C4-2B (cell line): Measurements from ENCODE around the gene ZSCAN10.
A peak's percentile ranks its signal among the peaks of the same experiment; 100 is the strongest.

Source experiments
- ZFX ChIP-seq: fragments of 450-650 bp; IDR thresholded peaks from 2 replicates; pipeline ENCODE4 v1.6.1; 2017
- TF ChIP-seq, protein P1 (sequence below): fragments of 450-650 bp; conservative IDR thresholded peaks from 2 replicates; pipeline ENCODE4 v1.5.1; 2017; ENCODE audit warnings: mild to moderate bottlenecking

DNA sequence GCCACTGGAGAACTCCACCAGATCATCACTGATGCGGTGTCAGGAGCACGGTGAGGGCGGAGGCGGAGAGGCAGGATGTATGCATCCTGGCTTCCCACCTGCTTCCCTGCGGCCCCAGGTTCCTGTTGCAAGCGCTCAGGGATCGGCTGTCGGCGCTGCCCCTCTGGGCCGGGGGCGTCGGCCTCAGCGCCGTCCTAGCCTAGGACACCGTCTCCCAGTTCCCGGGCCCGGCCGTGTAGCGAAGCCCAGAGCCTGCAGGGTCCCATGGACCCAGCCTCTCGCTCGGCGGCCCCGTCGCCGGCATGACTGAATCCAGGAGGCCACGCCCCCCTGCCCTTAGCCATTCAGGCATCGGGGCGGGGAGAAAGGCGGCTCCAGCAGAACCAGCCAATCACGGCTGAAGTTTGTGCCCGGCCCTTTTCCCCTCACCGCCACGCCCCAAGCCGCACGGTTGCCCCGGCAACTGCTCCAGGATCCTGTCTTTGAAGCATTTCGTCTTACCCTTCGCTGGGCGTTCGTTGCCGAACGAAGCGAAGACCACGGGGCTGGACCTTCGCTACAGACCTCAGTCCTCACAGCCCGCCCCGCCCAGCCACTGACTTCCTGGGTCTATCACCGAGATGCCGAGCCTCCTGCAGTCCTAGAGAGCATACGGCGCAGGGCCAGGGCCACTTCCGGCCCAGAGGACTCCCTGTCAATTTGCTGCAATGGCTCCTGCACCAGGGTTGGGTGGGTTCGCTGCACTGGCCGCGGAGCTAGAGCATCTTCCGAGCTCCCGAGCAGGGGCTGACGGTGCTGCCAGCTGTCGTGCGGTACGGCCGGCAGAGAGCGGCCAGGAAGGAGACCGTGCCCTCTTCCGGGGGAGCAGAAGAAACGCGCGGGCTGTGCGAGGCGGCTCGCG, 25.1 kb upstream of the ZSCAN10 start:
- TF ChIP-seq, protein P1, sequence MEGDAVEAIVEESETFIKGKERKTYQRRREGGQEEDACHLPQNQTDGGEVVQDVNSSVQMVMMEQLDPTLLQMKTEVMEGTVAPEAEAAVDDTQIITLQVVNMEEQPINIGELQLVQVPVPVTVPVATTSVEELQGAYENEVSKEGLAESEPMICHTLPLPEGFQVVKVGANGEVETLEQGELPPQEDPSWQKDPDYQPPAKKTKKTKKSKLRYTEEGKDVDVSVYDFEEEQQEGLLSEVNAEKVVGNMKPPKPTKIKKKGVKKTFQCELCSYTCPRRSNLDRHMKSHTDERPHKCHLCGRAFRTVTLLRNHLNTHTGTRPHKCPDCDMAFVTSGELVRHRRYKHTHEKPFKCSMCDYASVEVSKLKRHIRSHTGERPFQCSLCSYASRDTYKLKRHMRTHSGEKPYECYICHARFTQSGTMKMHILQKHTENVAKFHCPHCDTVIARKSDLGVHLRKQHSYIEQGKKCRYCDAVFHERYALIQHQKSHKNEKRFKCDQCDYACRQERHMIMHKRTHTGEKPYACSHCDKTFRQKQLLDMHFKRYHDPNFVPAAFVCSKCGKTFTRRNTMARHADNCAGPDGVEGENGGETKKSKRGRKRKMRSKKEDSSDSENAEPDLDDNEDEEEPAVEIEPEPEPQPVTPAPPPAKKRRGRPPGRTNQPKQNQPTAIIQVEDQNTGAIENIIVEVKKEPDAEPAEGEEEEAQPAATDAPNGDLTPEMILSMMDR: peak; percentile 40; the same call in 1 of the 2 replicates
- TF ChIP-seq ZFX: no peak
